Muscle of leg (tissue), 11 donors: ENCODE results near the gene CHRDL2. TPM values are rescaled to one million over a fixed set of nuclear protein-coding genes. Genes with fewer than 3 reads are reported as not detected.
"Not testable (repeated sequence)": the region's sequence is repeated elsewhere in the genome, so short reads cannot be mapped to it uniquely, and the experiment has no call there.

ENCODE experiments used
- DNase-seq: peaks from one replicate; pipeline ENCODE4 v3.0.0; 2013
- H3K27ac ChIP-seq: one replicate; pipeline ENCODE4 v1.5.1; 2013; ENCODE audit warnings: mild to moderate bottlenecking, low read length, control low read depth
- H3K27me3 ChIP-seq: one replicate; pipeline ENCODE4 v1.6.1; 2013; ENCODE audit warnings: low read length; ENCODE audit not compliant: control insufficient read depth, insufficient read depth
- H3K36me3 ChIP-seq: one replicate; pipeline ENCODE4 v1.6.1; 2013; ENCODE audit warnings: low read length; ENCODE audit not compliant: control insufficient read depth, insufficient read depth
- H3K4me1 ChIP-seq: one replicate; pipeline ENCODE4 v1.6.1; 2013; ENCODE audit warnings: low read length; ENCODE audit not compliant: control insufficient read depth, insufficient read depth
- H3K4me3 ChIP-seq: one replicate; pipeline ENCODE4 v1.5.1; 2013; ENCODE audit warnings: low read length, control low read depth
- H3K9me3 ChIP-seq: replicated peaks from 2 replicates; pipeline ENCODE4 v1.6.1; 2013; ENCODE audit warnings: low read depth, low read length; ENCODE audit not compliant: control insufficient read depth
- WGBS: methylation state at CpG from one replicate; pipeline ENCODE4 v1.1.5; 2013; ENCODE audit warnings: missing lambda C conversion rate; ENCODE audit not compliant: insufficient coverage; 5-methylcytosine and 5-hydroxymethylcytosine counted together
- polyA plus RNA-seq, 8 donors: library from polyadenylated mRNA; unstranded; fragments of 120-200 nt; gene quantifications; one replicate each; pipeline versions ENCODE4 v1.2.1 to v1.2.3, GENCODE V29; 2013; ENCODE audit warnings: inconsistent platforms in 1 of 8, low replicate concordance in 1 of 8; ENCODE audit not compliant: insufficient read length in 8 of 8, insufficient read depth in 1 of 8
- total RNA-seq: library from RNA; stranded (reverse); fragments of 120-200 nt; gene quantifications from one replicate; pipeline ENCODE4 v1.2.4, GENCODE V29; 2013

CHRDL2 gene
- total and polyA plus RNA-seq, 9 donors = 0.49 to 5.3 (median 1.7) TPM

- Histone ChIP-seq H3K9me3 (no peaks in the 10 kb centered on the region), H3K27ac (no peak overlapping the region), H3K4me3 (no peak overlapping the region), H3K4me1 (no peaks in the 10 kb centered on the region), H3K36me3 (no peaks in the 10 kb centered on the region), H3K27me3 (no peaks in the 10 kb centered on the region)
- DNase-seq = no peak
- WGBS = no CpG with 5 or more reads among the region's 2 CpGs
Measured at GRCh38 chr11:74769055-74769707, 38.0 kb upstream of the CHRDL2 start.

GRCh38 chr11:74768172-74768651, 37.0 kb upstream of the CHRDL2 start:
- H3K27ac ChIP-seq, H3K9me3 ChIP-seq, H3K27me3 ChIP-seq, DNase-seq, H3K4me3 ChIP-seq, H3K4me1 ChIP-seq, H3K36me3 ChIP-seq: not testable (repeated sequence)
- WGBS = 95% methylated on average over 8 of the region's 9 CpGs

DNA sequence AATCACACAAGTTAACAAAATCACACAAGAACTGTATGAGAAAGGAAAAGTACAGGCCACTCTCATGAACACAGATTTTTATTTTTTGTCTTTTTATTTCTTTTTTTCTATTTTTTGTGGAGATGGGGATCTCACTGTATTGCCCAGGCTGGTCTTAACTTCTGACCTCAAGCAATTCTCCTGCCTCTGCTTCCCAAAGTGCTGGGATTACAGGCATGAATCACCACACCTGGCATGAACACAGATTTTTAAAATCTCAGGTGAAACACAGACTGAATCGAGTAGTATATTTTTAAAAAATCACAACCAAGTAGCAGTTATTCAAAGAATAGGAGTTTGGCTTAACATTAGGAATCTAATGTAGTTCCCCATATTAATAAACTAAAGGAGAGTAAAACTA, 35.7 kb upstream of the CHRDL2 start:
- WGBS = no CpG with 5 or more reads among the region's 1 CpG
- Histone ChIP-seq H3K9me3 (no peaks in the 10 kb centered on the region), H3K4me1 (no peaks in the 10 kb centered on the region), H3K4me3 (no peak overlapping the region), H3K36me3 (no peaks in the 10 kb centered on the region), H3K27me3 (no peaks in the 10 kb centered on the region), H3K27ac (no peak overlapping the region)
- DNase-seq = no peak

DNA sequence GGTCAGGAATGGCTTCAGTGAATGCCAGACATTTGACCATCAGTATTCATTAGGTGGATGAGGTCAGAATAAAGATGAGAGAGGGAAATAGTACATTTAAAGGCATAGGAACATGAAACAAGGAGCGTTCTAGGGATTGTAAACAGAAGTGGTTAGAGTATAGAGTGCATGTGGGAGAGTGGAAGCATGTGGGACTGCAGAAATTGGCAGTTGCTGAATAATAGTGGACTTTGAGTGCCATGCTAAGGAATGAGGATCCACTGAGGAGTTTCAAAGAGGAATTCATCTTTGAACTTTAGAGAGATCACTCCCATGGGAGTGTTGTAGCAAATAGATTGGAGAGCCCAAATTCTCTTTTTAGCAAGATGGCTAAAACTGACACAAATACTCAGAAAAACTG, 25.3 kb upstream of the CHRDL2 start:
- 100% methylated on average over 1 of the region's 1 CpG for WGBS
- H3K4me3 ChIP-seq = no peak overlapping the region
- no peak for DNase-seq

DNA sequence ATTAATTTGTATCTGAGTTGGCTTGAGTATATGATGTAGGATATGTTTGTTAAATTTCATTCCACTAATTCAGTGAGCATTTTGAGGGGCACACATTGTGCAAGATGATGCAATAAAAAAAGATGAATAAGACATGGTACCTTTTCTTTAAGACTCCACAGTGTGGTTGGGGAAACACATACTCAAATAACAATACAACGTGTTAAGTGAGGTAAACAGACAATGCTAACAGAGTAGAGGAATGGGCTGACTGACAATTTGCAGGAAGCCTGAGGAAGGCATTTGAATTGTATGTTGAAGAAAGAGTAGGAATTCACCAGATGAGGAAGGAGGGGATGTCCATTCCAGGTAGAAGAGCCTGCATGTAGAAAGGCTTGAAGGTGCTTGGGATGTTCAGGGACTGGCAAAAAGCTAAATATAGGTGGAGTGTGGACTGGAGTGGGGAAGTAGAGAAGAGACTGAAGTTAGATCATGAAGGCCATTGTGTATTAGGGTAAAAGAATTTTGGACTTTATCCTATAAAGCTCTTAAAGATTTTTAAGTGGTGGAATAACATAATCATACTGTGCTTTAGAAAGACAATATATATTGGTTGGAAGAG, 24.3 kb upstream of the CHRDL2 start:
- H3K36me3 ChIP-seq = no peaks in the 10 kb centered on the region
- WGBS = no CpG with 5 or more reads among the region's 1 CpG
- H3K27ac ChIP-seq = no peak overlapping the region
- H3K4me1 ChIP-seq = peaks cover 1% of the 10 kb centered on the region
- H3K9me3 ChIP-seq = no peaks in the 10 kb centered on the region
- H3K27me3 ChIP-seq = no peaks in the 10 kb centered on the region
- DNase-seq = no peak
- no peak overlapping the region for H3K4me3 ChIP-seq

More for the DNA sequence above, 25.3 kb upstream of the CHRDL2 start:
- Histone ChIP-seq H3K27me3 (no peaks in the 10 kb centered on the region), H3K27ac (no peak overlapping the region), H3K9me3 (no peaks in the 10 kb centered on the region), H3K4me1 (no peaks in the 10 kb centered on the region), H3K36me3 (no peaks in the 10 kb centered on the region)

- peaks cover 7% of the 10 kb centered on the region for H3K4me1 ChIP-seq
- WGBS = 76% methylated on average over 9 of the region's 15 CpGs
- H3K27ac ChIP-seq = peak overlapping the region; percentile 7
Measured at GRCh38 chr11:74754507-74755252, 23.5 kb upstream of the CHRDL2 start.

GRCh38 chr11:74751303-74751702, 20.1 kb upstream of the CHRDL2 start:
- H3K4me1 ChIP-seq = peaks cover 14% of the 10 kb centered on the region

More at GRCh38 chr11:74754507-74755252, 23.5 kb upstream of the CHRDL2 start:
- no peaks in the 10 kb centered on the region for H3K9me3 ChIP-seq
- H3K36me3 ChIP-seq = no peaks in the 10 kb centered on the region
- no peaks in the 10 kb centered on the region for H3K27me3 ChIP-seq
- H3K4me3 ChIP-seq = no peak overlapping the region
- no peak for DNase-seq

GRCh38 chr11:74750598-74750997, 19.4 kb upstream of the CHRDL2 start:
- WGBS = 100% methylated on average over 5 of the region's 14 CpGs
- not testable (repeated sequence) for DNase-seq, H3K9me3 ChIP-seq, H3K36me3 ChIP-seq, H3K27ac ChIP-seq, H3K27me3 ChIP-seq, H3K4me3 ChIP-seq
- peaks cover 14% of the 10 kb centered on the region for H3K4me1 ChIP-seq

More at GRCh38 chr11:74751303-74751702, 20.1 kb upstream of the CHRDL2 start:
- DNase-seq = no peak
- WGBS = no CpG with 5 or more reads among the region's 2 CpGs
- Histone ChIP-seq H3K36me3 (no peaks in the 10 kb centered on the region), H3K27me3 (no peaks in the 10 kb centered on the region), H3K27ac (no peak overlapping the region), H3K9me3 (no peaks in the 10 kb centered on the region), H3K4me3 (no peak overlapping the region)

DNA sequence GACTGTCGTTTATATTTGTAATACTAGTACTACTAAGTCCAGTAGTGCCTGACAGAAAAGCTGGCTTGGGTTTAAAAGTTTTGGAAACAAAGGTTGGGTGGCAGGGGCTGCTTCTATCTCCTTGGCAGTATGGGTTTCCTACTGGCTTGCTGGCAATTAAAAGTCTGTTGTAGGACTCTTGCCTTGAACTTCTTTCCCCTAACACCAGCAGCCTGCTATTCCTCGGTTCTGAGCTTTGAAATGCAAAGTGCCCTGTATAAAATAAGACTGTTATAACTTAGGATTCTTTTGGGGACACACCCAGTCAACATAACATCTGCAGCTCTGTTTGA, 18.7 kb upstream of the CHRDL2 start:
- Histone ChIP-seq H3K4me1 (peaks cover 14% of the 10 kb centered on the region), H3K36me3 (no peaks in the 10 kb centered on the region), H3K27ac (no peak overlapping the region), H3K4me3 (peak overlapping the region; percentile 80), H3K27me3 (no peaks in the 10 kb centered on the region), H3K9me3 (no peaks in the 10 kb centered on the region)
- WGBS = no CpG with 5 or more reads among the region's 2 CpGs
- DNase-seq = no peak
